Spinal cord (tissue), 10 donors: ENCODE measurements around the gene ESRRG. TPM values are rescaled to one million over a fixed set of nuclear protein-coding genes. Genes with fewer than 3 reads are reported as not detected.

Source experiments
- DNase-seq, 6 donors: peaks; one replicate each; pipeline versions ENCODE4 v3.0.0 to v3.0.0-alpha.2; 2013 to 2015; ENCODE audit warnings: low spot score in 6 of 6, low read depth in 4 of 6
- H3K27ac ChIP-seq: one replicate; pipeline ENCODE4 v1.5.1; 2013; ENCODE audit warnings: low read depth, low read length, control low read depth
- H3K27me3 ChIP-seq: one replicate; pipeline ENCODE4 v1.6.1; 2013; ENCODE audit warnings: low read length; ENCODE audit not compliant: control insufficient read depth, insufficient read depth
- H3K36me3 ChIP-seq: one replicate; pipeline ENCODE4 v1.6.1; 2013; ENCODE audit warnings: low read length; ENCODE audit not compliant: control insufficient read depth, insufficient read depth
- H3K4me1 ChIP-seq: one replicate; pipeline ENCODE4 v1.6.1; 2013; ENCODE audit warnings: low read length; ENCODE audit not compliant: control insufficient read depth, insufficient read depth
- H3K4me3 ChIP-seq: one replicate; pipeline ENCODE4 v1.5.1; 2013; ENCODE audit warnings: low read depth, low read length, control low read depth
- H3K9me3 ChIP-seq: one replicate; pipeline ENCODE4 v1.6.1; 2013; ENCODE audit warnings: low read length; ENCODE audit not compliant: control insufficient read depth, insufficient read depth
- WGBS: methylation state at CpG from one replicate; pipeline ENCODE4 v1.1.5; 2013; ENCODE audit warnings: missing lambda C conversion rate; ENCODE audit not compliant: insufficient coverage; 5-methylcytosine and 5-hydroxymethylcytosine counted together
- polyA plus RNA-seq, 2 donors: library from polyadenylated mRNA; unstranded; fragments of 120-200 nt; gene quantifications; one replicate each; pipeline ENCODE4 v1.2.1, GENCODE V29; 2013; ENCODE audit not compliant: insufficient read length in 2 of 2
- total RNA-seq, 2 donors: library from RNA; depleted of rRNA in 1 of 2; stranded (reverse); fragments of 120-200 nt in 1 of 2; fragments of >200 nt in 1 of 2; gene quantifications; one replicate each; pipeline versions ENCODE4 v1.2.3 to v1.2.4, GENCODE V29; 2013 to 2014
- donor health status: healthy.

The ESRRG gene
- total and polyA plus RNA-seq, 4 donors: 14.1 to 48.4 (median 34.8) TPM

DNA sequence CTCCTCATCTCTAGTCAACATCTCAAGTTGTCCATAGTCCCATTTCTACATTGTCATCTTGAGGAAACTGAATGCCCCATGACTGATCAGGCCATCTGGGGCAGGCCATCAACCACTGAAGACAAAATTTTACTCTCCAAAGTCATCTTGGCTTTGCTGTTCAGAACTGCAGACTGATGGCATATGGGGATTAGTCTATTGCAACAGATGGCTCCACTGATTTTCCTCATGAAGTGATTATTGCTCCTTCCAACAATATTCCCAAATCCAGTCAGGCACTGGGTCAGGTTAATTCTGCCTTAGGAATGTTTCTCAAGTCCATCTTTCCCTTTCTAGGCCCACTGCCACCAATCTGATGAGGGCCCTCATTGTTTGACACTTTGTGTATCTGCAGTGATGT, 101.7 kb downstream of the ESRRG start:
- H3K36me3 ChIP-seq: no peaks in the 10 kb centered on the region
- no peak for DNase-seq
- no peak overlapping the region for H3K4me3 ChIP-seq
- H3K27me3 ChIP-seq: no peaks in the 10 kb centered on the region
- H3K27ac ChIP-seq: no peak overlapping the region
- no peaks in the 10 kb centered on the region for H3K9me3 ChIP-seq
- H3K4me1 ChIP-seq: no peaks in the 10 kb centered on the region

DNA sequence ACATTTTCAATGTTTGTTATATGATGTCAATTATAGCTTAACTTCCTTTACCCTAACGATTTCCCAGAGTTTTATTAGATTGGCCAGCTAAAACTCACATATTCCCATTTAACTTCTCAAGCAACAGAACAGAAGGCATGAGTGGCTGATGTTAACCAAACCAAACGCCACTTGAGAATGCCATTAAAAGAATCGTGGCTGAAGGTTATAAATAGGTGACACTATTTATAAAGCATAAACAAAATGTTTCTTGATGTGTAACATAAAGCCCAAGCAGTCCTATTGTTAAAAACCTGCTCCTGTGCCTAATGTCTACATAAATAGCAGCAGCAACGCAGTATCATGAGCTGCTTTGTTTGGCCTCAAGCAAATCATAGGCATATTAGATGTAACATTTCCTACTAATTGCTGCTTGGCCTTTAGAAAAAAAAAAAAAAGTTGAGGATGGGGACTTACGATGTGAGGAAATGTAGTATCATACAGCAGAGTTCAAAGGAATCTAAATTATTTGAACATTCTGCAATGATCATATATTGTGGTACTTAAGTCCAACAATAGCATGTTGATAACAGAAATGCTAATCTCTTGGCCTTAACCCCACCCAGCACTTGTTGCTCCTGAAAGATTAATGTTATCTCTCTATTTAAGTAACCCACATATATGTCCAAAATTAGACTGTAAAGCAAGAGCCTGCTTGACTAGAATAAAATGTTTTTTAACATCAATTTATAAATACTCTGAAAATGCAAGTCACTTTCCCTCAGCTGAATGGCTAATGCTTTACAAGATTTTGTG, 106.0 kb downstream of the ESRRG start:
- Histone ChIP-seq H3K36me3 (no peaks in the 10 kb centered on the region), H3K9me3 (no peaks in the 10 kb centered on the region), H3K27me3 (no peaks in the 10 kb centered on the region), H3K4me1 (no peaks in the 10 kb centered on the region), H3K27ac (no peak overlapping the region), H3K4me3 (no peak overlapping the region)
- DNase-seq: no peak
- WGBS: 100% methylated on average over 1 of the region's 5 CpGs

DNA sequence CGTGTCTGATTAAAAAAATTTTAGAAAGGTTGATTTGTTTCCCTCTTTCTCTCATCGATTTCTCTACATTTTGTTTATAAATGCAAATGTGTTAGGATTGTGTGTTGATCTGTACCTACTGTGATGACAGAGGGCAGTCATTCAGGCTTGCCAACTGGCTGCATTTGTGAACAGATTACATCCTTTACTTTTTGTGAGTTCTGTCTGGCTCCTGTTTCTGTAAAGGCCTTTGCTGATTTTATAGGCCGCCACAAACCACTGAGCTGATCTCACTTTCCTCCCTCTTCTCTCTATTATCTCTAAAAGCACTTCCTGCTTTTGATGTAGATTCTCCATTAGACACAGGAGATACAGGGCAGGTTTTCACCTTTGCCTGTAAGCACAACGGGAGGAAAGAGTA, 106.8 kb downstream of the ESRRG start:
- Histone ChIP-seq H3K4me3 (no peak overlapping the region), H3K9me3 (no peaks in the 10 kb centered on the region), H3K4me1 (no peaks in the 10 kb centered on the region), H3K27ac (no peak overlapping the region), H3K27me3 (no peaks in the 10 kb centered on the region), H3K36me3 (no peaks in the 10 kb centered on the region)
- 17% methylated on average over 1 of the region's 4 CpGs for WGBS
- DNase-seq: peak in 1 of 6 donors; percentile 15

DNA sequence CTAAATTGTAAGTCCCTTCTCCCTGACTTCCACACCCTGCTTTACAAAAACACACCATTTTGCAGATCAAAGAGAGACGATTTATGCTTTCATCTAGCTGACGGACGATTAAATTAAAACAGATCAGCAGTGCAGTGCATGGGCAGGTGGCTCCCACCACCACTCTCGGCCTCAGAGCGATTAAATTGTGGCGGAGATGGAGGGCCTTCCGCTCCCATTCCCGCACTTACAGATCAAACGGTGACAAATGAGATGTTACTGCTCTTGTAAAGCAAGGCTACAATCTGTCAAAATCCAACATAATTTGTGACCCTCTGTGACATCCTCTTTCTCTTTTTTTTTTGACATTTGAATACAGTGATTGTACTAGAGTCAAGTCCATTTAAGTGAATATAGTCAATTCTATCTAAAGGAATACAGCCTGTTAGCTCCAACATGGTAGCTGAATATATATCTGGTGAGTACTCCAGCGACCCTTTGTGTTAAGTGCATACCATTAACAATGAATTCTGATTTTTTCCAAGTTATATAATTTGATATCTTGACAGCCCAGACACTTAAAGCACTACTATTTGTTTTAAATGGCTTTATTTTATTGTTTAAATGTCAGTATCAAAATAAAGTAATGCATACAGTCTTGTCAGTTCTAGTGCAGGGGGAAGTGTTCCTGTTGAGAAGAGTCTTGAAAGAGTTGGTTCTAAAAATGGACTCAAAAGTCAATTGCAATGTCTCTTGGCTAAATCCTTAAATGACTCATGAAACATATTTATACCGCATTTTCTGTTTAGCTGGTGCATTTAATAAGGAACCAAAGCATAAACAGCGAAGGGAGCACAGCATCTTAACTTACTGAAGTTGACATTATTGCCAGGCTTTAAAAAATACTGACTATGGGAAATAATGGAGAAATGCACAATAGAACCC, 109.0 kb downstream of the ESRRG start:
- peak in 1 of 6 donors; percentile 47 for DNase-seq
- WGBS: 74% methylated on average over 6 of the region's 12 CpGs
- Histone ChIP-seq H3K4me1 (no peaks in the 10 kb centered on the region), H3K36me3 (no peaks in the 10 kb centered on the region), H3K27ac (no peak overlapping the region), H3K4me3 (no peak overlapping the region), H3K9me3 (no peaks in the 10 kb centered on the region), H3K27me3 (no peaks in the 10 kb centered on the region)

DNA sequence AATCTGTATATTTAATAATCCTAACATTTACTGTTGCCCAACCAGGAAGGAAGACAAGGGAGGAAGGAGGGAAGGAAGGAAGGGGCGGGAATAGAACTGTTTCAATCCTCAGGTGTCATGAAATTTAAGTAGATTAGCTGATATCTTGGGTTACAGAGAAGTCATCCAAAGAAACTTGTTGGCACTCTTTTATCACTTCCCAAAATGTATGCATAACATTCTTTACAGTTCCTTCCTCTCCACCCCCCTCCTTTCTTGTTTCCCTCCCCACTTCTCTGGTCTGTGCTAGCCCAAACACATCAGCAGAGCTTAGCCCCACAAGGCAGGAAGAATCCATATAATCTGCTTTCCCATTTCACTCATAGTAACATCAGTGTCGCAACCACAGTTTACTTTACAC, 110.9 kb downstream of the ESRRG start:
- no peak overlapping the region for H3K4me3 ChIP-seq
- H3K4me1 ChIP-seq: no peaks in the 10 kb centered on the region
- H3K27me3 ChIP-seq: no peaks in the 10 kb centered on the region
- no peaks in the 10 kb centered on the region for H3K36me3 ChIP-seq
- no peak overlapping the region for H3K27ac ChIP-seq
- 100% methylated on average over 1 of the region's 2 CpGs for WGBS
- no peak for DNase-seq
- no peaks in the 10 kb centered on the region for H3K9me3 ChIP-seq

DNA sequence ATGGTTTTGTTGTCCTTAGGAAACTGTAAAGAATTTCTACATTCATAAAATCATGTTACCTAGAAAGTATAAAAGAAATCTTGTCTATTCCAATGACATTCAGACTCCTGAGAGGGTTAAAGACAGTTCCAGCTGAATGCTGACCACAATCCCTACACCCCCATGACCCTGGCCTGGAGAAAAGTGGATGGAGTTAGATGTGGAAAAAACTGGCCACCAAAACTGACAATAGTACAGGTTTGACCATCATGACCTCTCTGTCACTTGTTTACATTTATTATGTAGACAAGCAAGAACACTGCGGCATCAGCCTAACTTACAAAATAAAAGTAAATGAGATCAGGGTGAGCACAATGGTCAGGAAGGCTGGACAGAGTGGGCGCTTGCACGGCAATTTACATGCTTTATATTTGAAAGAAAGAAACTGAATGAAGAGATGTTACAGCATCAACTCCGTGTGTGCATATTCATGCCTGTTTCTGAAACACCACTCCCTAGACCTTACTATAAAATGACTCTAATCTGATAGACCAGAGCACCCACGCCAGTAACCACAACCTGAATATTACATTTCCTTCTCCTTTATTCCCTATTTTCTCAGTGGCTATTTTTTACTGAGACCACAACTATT, 116.0 kb downstream of the ESRRG start:
- H3K4me1 ChIP-seq: no peaks in the 10 kb centered on the region
- WGBS: no CpG with 5 or more reads among the region's 5 CpGs
- no peak overlapping the region for H3K4me3 ChIP-seq
- H3K36me3 ChIP-seq: no peaks in the 10 kb centered on the region
- H3K9me3 ChIP-seq: no peaks in the 10 kb centered on the region
- no peaks in the 10 kb centered on the region for H3K27me3 ChIP-seq
- no peak for DNase-seq
- no peak overlapping the region for H3K27ac ChIP-seq

DNA sequence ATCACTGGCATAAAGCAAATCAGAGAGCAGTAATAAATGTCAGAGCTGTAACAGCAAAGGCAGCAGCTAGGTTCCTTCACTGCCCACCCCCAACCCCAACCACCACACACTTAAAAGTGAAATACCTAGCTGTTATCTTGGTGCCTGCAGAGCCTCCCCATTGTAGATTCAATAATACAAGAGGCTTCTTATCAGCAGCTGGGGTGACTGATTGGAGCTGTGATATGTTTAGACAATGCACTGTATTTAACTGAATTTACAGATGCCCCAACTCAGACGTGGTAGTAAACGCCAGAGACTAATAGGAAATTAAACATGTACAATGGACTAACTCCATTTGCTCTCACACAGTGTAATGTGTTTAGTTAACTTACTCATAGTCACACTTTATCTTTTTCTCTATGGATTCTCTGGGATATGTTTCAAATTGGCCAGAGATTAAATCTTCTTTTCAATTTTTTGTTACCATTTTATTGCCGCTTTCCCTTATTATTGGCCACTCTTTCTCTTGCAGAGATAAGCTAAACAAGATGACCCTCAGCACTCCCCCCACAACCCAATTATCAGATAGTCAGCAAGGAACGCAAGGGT, 117.1 kb downstream of the ESRRG start:
- Histone ChIP-seq H3K27ac (no peak overlapping the region), H3K27me3 (no peaks in the 10 kb centered on the region), H3K4me1 (no peaks in the 10 kb centered on the region), H3K4me3 (no peak overlapping the region), H3K9me3 (no peaks in the 10 kb centered on the region), H3K36me3 (no peaks in the 10 kb centered on the region)
- DNase-seq: no peak
- WGBS: no CpG with 5 or more reads among the region's 4 CpGs

DNA sequence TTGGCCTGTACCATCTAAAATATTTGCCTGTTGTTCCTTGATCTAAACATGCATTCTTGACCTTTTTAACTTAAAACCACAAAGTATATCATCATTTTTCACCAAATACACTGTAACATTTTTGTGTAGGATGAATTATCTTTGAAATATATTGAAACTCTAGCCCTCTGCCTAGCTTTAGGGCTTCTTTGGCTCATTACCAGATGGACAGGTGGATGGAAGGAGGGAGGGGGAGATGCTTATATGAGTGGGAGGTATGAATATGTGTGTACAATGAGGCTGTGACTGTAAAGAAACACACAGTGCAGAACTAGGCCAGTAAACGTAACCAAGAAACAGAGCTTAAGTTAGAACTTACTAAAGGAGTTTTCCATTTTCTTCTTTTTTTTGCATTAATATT, 118.5 kb downstream of the ESRRG start:
- Histone ChIP-seq H3K9me3 (no peaks in the 10 kb centered on the region), H3K36me3 (no peaks in the 10 kb centered on the region), H3K27ac (no peak overlapping the region), H3K4me1 (no peaks in the 10 kb centered on the region), H3K27me3 (no peaks in the 10 kb centered on the region), H3K4me3 (no peak overlapping the region)
- no CpG with 5 or more reads among the region's 1 CpG for WGBS
- no peak for DNase-seq
